Heart left ventricle (tissue), 16 donors: Measurements from ENCODE around the gene SPEG. TPM values are rescaled to one million over a fixed set of nuclear protein-coding genes. Genes with fewer than 3 reads are reported as not detected.

Experiments used
- ATAC-seq, 4 donors: fragments of 200-7000 bp; cut with Tn5 transposase; one replicate each; pipeline ENCODE4 v1.9.1; 2020 to 2022; ENCODE audit warnings: moderate library complexity in 4 of 4, mild to moderate bottlenecking in 3 of 4, moderate number of reproducible peaks in 1 of 4
- DNase-seq, 5 donors: peaks; one replicate each; pipeline ENCODE4 v3.0.0-alpha.2; 2020
- H3K27ac ChIP-seq, 12 donors: fragments of 200-600 bp; sonication (generic) in 4 of 12; one replicate each; pipeline versions ENCODE4 v1.5.0 to v1.8.0; 2016 to 2022; ENCODE audit warnings: mild to moderate bottlenecking in 2 of 12
- H3K27me3 ChIP-seq, 9 donors: fragments of 200-600 bp; sonication (generic) in 2 of 9; one replicate each; pipeline versions ENCODE4 v1.5.1 to v1.8.0; 2016 to 2022; ENCODE audit warnings: mild to moderate bottlenecking in 3 of 9
- H3K36me3 ChIP-seq, 9 donors: fragments of 200-600 bp; sonication (generic) in 2 of 9; one replicate each; pipeline versions ENCODE4 v1.5.0 to v1.8.0; 2018 to 2022; ENCODE audit warnings: mild to moderate bottlenecking in 2 of 9
- H3K4me1 ChIP-seq, 12 donors: fragments of 200-600 bp; sonication (generic) in 4 of 12; one replicate each; pipeline versions ENCODE4 v1.5.0 to v1.8.0; 2016 to 2022; ENCODE audit warnings: mild to moderate bottlenecking in 3 of 12
- H3K4me3 ChIP-seq, 12 donors: fragments of 200-600 bp; sonication (generic) in 4 of 12; one replicate each; pipeline versions ENCODE4 v1.5.0 to v1.8.0; 2017 to 2022; ENCODE audit warnings: mild to moderate bottlenecking in 9 of 12, moderate library complexity in 4 of 12
- H3K9me3 ChIP-seq, 12 donors: fragments of 200-600 bp; sonication (generic) in 4 of 12; one replicate each; pipeline versions ENCODE4 v1.5.0 to v1.8.0; 2016 to 2022; ENCODE audit warnings: mild to moderate bottlenecking in 1 of 12
- POLR2A ChIP-seq, 2 donors: fragments of 450-650 bp; IDR thresholded peaks; one replicate each; pipeline ENCODE4 v1.6.1; 2017; ENCODE audit warnings: antibody characterized with exemption in 2 of 2, mild to moderate bottlenecking in 2 of 2, moderate library complexity in 2 of 2
- WGBS, 4 donors: extraction: QIAGEN DNeasy Blood & Tissue Kit in 2 of 4; methylation state at CpG; one replicate each; pipeline versions ENCODE4 v1.1.5 to v1.1.7; 2013 to 2018; 5-methylcytosine and 5-hydroxymethylcytosine counted together
- intact Hi-C, 10 donors: fragments of 100-400 bp; cut with DNase I; formaldehyde crosslinking; loops; one replicate each; pipeline versions ENCODE4 v1.11.1 to v1.14.2; 2022
- polyA plus RNA-seq, 2 donors: library from polyadenylated mRNA; stranded (reverse); fragments of 200-250 nt; gene quantifications; one replicate each; pipeline ENCODE4 v1.2.3, GENCODE V29; 2013
- total RNA-seq, 9 donors: library from RNA; depleted of rRNA in 2 of 9; stranded (reverse); fragments of >200 nt in 2 of 9; fragmentation: NEBNext Ultra II Directional in 3 of 9; extraction: Animal tissue kit (Norgen Biotek cat#: 25700) in 3 of 9; gene quantifications; one replicate each; pipeline versions ENCODE4 v1.1.0 to v1.2.4, GENCODE V29; 2016 to 2023
- TF ChIP-seq, protein P1 (sequence below), 12 donors: fragments of 200-600 bp; sonication (generic) in 4 of 12; IDR thresholded peaks; one replicate each; pipeline versions ENCODE4 v1.5.0 to v1.8.0; 2018 to 2022; ENCODE audit warnings: antibody characterized with exemption in 12 of 12, mild to moderate bottlenecking in 5 of 12
- donor health status: ischemic (EF 13 %, LVEDD 7.1; RV severe dilation, severe dysfunction).
- donor health status: healthy with polysubstance abuse.
- donor health status: DM: no; HTN: yes; CAD: no.
- donor health status: DM: no; HTN: no; CAD: no.
- donor health status: ischemic (EF 25% LVEDD 6.9; RV normal size, moderate dysfunction).
- donor health status: ischemic (EF 25% LVEDD 5.7; RV mildly dilated, moderate dysfunction).
- donor health status: healthy.
- donor health status: DM: yes; HTN: yes; CAD: no.
- donor health status: ischemic (EF 35%, LVEDD 5.7; RV mildly dilated, moderate dysfunction).
- donor health status: nonischemic (EF 11% LVEDD 7.7; RV severe dilation, severe dysfunction).
- donor health status: DM: yes; HTN: yes; CAD: no.
- donor health status: PGD.
- donor health status: ischemic (EF 29% LVEDD 5.4; RV normal size, mild dysfunction).
- donor health status: nonischemic (EF 23%, LVEDD 6.1; RV moderate dilation, normal function).

The SPEG gene
- total and polyA plus RNA-seq, 11 donors = 64.8 to 150 (median 108) TPM

DNA sequence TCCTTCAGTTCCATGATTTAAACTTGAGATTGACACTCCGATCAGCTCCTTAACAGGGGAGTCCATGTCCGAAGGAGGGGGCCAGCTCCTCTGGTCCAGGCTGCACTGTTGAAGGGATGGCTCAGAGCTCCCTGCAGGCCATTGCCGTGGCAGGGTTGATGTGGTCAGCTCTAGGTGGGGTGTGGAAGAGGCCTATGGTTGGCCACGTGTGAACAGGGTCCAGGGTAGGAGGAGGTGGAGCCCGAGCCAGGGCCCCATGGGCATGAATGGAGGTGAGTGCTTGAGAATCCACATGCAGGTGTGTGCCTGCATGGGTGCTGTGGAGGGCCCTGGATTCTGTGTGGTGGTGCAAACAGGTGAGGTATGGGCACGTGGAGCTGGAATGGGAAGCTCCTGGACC is 1.1 kb downstream of the SPEG start:
- ATAC-seq (peak in 3 of 4 donors; percentile 1 to 5 (median 4)), DNase-seq (peak in 2 of 5 donors; percentile 10 to 31)
- H3K9me3 ChIP-seq = no peaks in the 10 kb centered on the region
- intact Hi-C loops = loop anchor here in 4 of 10 donors (2.0 to 5.0 kb wide), 3 partner anchors 17 to 33 kb away; no protein-coding TSS in a partner anchor
- TF ChIP-seq POLR2A (IDR thresholded peaks at IDR 0.05) = no peak
- TF ChIP-seq, protein P1, sequence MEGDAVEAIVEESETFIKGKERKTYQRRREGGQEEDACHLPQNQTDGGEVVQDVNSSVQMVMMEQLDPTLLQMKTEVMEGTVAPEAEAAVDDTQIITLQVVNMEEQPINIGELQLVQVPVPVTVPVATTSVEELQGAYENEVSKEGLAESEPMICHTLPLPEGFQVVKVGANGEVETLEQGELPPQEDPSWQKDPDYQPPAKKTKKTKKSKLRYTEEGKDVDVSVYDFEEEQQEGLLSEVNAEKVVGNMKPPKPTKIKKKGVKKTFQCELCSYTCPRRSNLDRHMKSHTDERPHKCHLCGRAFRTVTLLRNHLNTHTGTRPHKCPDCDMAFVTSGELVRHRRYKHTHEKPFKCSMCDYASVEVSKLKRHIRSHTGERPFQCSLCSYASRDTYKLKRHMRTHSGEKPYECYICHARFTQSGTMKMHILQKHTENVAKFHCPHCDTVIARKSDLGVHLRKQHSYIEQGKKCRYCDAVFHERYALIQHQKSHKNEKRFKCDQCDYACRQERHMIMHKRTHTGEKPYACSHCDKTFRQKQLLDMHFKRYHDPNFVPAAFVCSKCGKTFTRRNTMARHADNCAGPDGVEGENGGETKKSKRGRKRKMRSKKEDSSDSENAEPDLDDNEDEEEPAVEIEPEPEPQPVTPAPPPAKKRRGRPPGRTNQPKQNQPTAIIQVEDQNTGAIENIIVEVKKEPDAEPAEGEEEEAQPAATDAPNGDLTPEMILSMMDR (IDR thresholded peaks at IDR 0.05) = no peak
- peaks cover 0 to 38% (median 11%) of the 10 kb centered on the region in 9 donors for H3K27me3 ChIP-seq
- peak overlapping the region; percentile 22 to 72 (median 52) for H3K4me3 ChIP-seq
- 62 to 69% (median 64%) methylated on average over 6 of the region's 6 CpGs for WGBS, 4 donors
- H3K27ac ChIP-seq = peak overlapping the region in 11 of 12 donors; percentile 81 to 98 (median 94)
- peaks cover 0 to 65% (median 7%) of the 10 kb centered on the region in 12 donors for H3K4me1 ChIP-seq
- H3K36me3 ChIP-seq = no peaks in the 10 kb centered on the region

DNA sequence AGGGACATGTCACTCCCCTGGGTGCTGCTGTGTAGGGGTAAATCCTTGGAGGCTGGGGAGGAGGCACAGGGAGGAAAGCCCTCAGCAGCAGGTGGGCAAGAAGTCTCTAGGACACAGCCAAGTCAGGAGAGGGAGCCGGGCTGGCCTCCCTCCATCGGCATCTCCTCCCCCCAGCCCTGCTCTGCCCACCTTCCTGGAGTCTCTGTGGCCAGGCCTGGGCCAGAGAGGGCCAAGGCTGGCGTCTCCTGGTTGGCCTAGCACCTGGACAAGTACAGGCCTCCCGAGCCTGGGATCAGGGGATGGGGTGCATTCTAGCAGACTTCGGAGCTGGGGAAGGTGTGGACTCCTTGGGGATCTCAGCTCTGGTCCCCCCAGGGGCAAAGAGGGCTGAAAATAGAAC is 1.8 kb downstream of the SPEG start:
- Histone ChIP-seq H3K27ac (peak overlapping the region in 9 of 12 donors; percentile 50 to 98 (median 94)), H3K4me3 (peak overlapping the region in 6 of 12 donors; percentile 50 to 72 (median 59)), H3K27me3 (peaks cover 4 to 46% (median 12%) of the 10 kb centered on the region in 9 donors), H3K36me3 (no peaks in the 10 kb centered on the region), H3K9me3 (no peaks in the 10 kb centered on the region), H3K4me1 (peaks cover 0 to 68% (median 11%) of the 10 kb centered on the region in 12 donors)
- 65 to 74% (median 67%) methylated on average over 5 of the region's 5 CpGs for WGBS, 4 donors
- intact Hi-C loops = loop anchor here in 1 of 10 donors (5.0 kb wide), 1 partner anchor 34 kb away; no protein-coding TSS in a partner anchor
- ATAC-seq (no peak), DNase-seq (peak in 1 of 5 donors; percentile 13)
- no peak for TF ChIP-seq POLR2A (IDR thresholded peaks at IDR 0.05)

DNA sequence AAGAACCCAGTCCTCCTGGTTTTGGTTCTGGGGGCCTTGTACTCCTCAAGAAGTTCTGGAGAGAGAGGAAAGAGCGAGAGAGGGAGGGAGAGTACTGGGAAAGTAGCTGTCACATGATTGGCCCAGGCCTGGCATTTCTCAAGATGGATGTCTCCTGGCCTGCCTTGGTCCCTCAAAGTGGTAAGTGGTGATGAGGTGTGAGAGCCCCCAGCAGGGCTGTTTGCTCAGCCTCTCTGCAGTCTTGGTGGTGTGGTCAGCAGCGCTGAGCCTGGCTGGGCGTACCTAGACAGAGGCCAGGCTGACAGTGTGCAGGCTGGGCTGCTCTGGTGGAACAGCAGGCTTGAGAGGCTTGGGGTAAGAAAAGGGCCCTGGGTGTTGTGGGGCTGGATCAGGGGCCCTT is 2.5 kb downstream of the SPEG start:
- no peak for TF ChIP-seq POLR2A (IDR thresholded peaks at IDR 0.05)
- TF ChIP-seq, protein P1 (IDR thresholded peaks at IDR 0.05) = no peak
- peak overlapping the region in 9 of 12 donors; percentile 50 to 98 (median 94) for H3K27ac ChIP-seq
- DNase-seq (peak in 1 of 5 donors; percentile 28), ATAC-seq (peak in 2 of 4 donors; percentile 2 to 16)
- intact Hi-C loops = loop anchor here in 1 of 10 donors (5.0 kb wide), 1 partner anchor 35 kb away; no protein-coding TSS in a partner anchor
- peaks cover 6 to 51% (median 17%) of the 10 kb centered on the region in 9 donors for H3K27me3 ChIP-seq
- no peaks in the 10 kb centered on the region for H3K36me3 ChIP-seq
- H3K9me3 ChIP-seq = no peaks in the 10 kb centered on the region
- 48 to 68% (median 56%) methylated on average over 3 of the region's 3 CpGs for WGBS, 4 donors
- H3K4me3 ChIP-seq = peak overlapping the region in 1 of 12 donors; percentile 68
- H3K4me1 ChIP-seq = peaks cover 0 to 70% (median 12%) of the 10 kb centered on the region in 12 donors

DNA sequence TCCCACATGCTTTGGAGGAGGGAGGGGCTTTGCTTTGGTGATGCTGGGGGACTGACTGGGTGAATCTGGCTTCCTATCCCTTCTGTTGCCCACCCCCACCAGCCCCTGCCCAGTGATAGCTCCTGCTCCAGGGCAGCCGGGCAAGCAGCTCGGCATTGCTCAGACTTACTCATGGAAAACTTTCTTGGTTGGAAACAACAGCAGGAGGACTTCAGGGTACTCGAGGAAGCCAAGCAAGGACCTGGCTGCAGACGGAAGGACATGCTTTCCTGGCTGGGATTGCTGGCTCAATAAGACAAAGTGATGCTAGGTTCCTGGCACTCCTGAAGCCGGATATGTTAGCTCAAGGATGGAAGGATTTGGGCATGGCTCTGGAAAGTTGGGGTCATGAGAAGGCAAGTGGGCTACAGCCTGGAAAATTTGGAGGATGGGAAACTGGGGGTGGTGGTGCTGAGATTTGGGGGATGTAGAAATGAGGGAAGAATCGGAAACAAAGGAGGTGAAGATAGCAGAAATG is 3.1 kb downstream of the SPEG start:
- H3K36me3 ChIP-seq = no peaks in the 10 kb centered on the region
- intact Hi-C loops = loop anchor here in 1 of 10 donors (5.0 kb wide), 1 partner anchor 35 kb away; no protein-coding TSS in a partner anchor
- no peak overlapping the region for H3K4me3 ChIP-seq
- H3K27me3 ChIP-seq = peaks cover 6 to 57% (median 17%) of the 10 kb centered on the region in 9 donors
- ATAC-seq = no peak
- DNase-seq = peak in 1 of 5 donors; percentile 13
- peaks cover 0 to 71% (median 12%) of the 10 kb centered on the region in 12 donors for H3K4me1 ChIP-seq
- peak overlapping the region in 3 of 12 donors; percentile 96 to 98 (median 97) for H3K27ac ChIP-seq
- 42 to 61% (median 52%) methylated on average over 4 to 6 of the region's 6 CpGs for WGBS, 4 donors
- TF ChIP-seq, protein P1 (IDR thresholded peaks at IDR 0.05) = no peak
- TF ChIP-seq POLR2A (IDR thresholded peaks at IDR 0.05) = no peak
- H3K9me3 ChIP-seq = no peaks in the 10 kb centered on the region
